Fibroblast of lung (primary cell): ENCODE data around the gene SGCE.

Source experiments
- CTCF ChIP-seq, 2 donors: IDR thresholded peaks in 1 of 2; conservative IDR thresholded peaks in 1 of 2; 1 replicate in 1 of 2; 2 replicates in 1 of 2; pipeline ENCODE4 v1.5.1; 2011 to 2012; ENCODE audit warnings: low read length in 2 of 2, control low read depth in 1 of 2, inconsistent platforms in 1 of 2, low read depth in 1 of 2, mild to moderate bottlenecking in 1 of 2
- EZH2 ChIP-seq: IDR thresholded peaks from 2 replicates; pipeline ENCODE4 v1.5.1; 2012; ENCODE audit warnings: low read length, control low read depth, mild to moderate bottlenecking; ENCODE audit errors: missing control alignments

- no peak for TF ChIP-seq CTCF (conservative IDR thresholded peaks at IDR 0.05 in 1 of 2, IDR thresholded peaks at IDR 0.05 in 1 of 2; ENCODE audit: low read depth in 1 of 2, low read length in 2 of 2)
- TF ChIP-seq EZH2 = no peak
Measured at GRCh38 chr7:94679358-94679757, 23.4 kb upstream of the SGCE start.
